Measurements from ENCODE around the gene UBA7.
A peak's percentile ranks its signal among the peaks of the same experiment; 100 is the strongest.
"Not testable (repeated sequence)": the region's sequence is repeated elsewhere in the genome, so short reads cannot be mapped to it uniquely, and the experiment has no call there.

Gene UBA7

GRCh38 chr3:49785565-49786356, 28.0 kb downstream of the UBA7 start:
- DNase-seq = no peak

- peak; percentile 13 for DNase-seq
Measured at GRCh38 chr3:49782277-49782676, 31.5 kb downstream of the UBA7 start.

- DNase-seq = peak; percentile 2
Measured at GRCh38 chr3:49781415-49782199, 32.1 kb downstream of the UBA7 start.

GRCh38 chr3:49780975-49781365, 32.8 kb downstream of the UBA7 start:
- not testable (repeated sequence) for DNase-seq

- no peak for DNase-seq
Measured at GRCh38 chr3:49780080-49780974, 33.4 kb downstream of the UBA7 start.

- no peak for DNase-seq
Measured at GRCh38 chr3:49779358-49780079, 34.2 kb downstream of the UBA7 start.

- DNase-seq = not testable (repeated sequence)
Measured at GRCh38 chr3:49776101-49776500, 37.7 kb downstream of the UBA7 start.

GRCh38 chr3:49775538-49775937, 38.2 kb downstream of the UBA7 start:
- DNase-seq = no peak

GRCh38 chr3:49772703-49773102, 41.0 kb downstream of the UBA7 start:
- DNase-seq = no peak

- DNase-seq = no peak
Measured at GRCh38 chr3:49771340-49771938, 42.3 kb downstream of the UBA7 start.

GRCh38 chr3:49769926-49770325, 43.8 kb downstream of the UBA7 start:
- no peak for DNase-seq

GRCh38 chr3:49769286-49769915, 44.4 kb downstream of the UBA7 start:
- no peak for DNase-seq

GRCh38 chr3:49763981-49764380, 49.8 kb downstream of the UBA7 start:
- DNase-seq = no peak

- DNase-seq = no peak
Measured at GRCh38 chr3:49761661-49762060, 52.1 kb downstream of the UBA7 start.

- DNase-seq = no peak
Measured at GRCh38 chr3:49759226-49759625, 54.5 kb downstream of the UBA7 start.

- no peak for DNase-seq
Measured at GRCh38 chr3:49757197-49757596, 56.6 kb downstream of the UBA7 start.

- no peak for DNase-seq
Measured at GRCh38 chr3:49756036-49756435, 57.7 kb downstream of the UBA7 start.
